ENCODE data around the gene ADAMTSL3.
A peak's percentile ranks its signal among the peaks of the same experiment; 100 is the strongest.

ADAMTSL3 gene

DNA sequence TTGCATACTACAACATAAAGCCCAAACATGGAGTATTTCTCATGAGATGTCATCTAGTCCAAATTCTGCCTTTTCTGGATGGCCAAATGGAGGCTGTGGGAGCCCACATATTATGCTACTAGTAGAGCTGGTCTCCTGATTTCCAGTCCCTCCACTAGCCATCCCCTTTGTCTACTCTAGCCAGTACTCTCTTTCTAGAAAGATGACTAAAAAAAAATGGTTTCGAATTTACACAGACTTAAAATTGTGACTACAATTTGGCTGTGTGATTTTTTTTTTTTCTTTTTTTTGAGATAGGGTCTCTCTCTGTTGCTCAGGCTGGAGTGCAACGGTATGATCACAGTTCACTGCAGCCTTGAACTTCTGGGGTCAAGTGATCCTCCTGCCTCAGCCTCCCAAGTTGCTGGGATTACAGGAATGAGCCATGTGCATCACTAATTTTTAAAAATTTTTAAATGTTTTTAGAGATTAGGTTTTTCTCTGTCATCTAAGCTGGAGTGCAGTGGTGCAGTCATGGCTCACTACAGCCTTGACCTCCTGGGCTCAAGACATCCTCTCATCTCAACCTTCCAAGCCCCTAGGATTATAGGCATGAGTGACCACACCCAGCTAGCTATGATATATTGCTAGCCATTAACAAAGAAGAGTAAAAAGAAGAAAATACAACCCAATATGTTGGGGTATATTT lies 273.9 kb downstream of the ADAMTSL3 start:
- in situ Hi-C loops (cut with MboI; ENCODE audit: low sequenced_read_pairs, unreplicated experiment), result no loop called here
- DNase-seq (ENCODE audit: low spot score), result no peak
- TF ChIP-seq, protein P1, sequence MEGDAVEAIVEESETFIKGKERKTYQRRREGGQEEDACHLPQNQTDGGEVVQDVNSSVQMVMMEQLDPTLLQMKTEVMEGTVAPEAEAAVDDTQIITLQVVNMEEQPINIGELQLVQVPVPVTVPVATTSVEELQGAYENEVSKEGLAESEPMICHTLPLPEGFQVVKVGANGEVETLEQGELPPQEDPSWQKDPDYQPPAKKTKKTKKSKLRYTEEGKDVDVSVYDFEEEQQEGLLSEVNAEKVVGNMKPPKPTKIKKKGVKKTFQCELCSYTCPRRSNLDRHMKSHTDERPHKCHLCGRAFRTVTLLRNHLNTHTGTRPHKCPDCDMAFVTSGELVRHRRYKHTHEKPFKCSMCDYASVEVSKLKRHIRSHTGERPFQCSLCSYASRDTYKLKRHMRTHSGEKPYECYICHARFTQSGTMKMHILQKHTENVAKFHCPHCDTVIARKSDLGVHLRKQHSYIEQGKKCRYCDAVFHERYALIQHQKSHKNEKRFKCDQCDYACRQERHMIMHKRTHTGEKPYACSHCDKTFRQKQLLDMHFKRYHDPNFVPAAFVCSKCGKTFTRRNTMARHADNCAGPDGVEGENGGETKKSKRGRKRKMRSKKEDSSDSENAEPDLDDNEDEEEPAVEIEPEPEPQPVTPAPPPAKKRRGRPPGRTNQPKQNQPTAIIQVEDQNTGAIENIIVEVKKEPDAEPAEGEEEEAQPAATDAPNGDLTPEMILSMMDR (IDR thresholded peaks at IDR 0.05; ENCODE audit: borderline replicate concordance, control extremely low read depth, extremely low read depth, insufficient read depth, missing control alignments), result no peak

DNA sequence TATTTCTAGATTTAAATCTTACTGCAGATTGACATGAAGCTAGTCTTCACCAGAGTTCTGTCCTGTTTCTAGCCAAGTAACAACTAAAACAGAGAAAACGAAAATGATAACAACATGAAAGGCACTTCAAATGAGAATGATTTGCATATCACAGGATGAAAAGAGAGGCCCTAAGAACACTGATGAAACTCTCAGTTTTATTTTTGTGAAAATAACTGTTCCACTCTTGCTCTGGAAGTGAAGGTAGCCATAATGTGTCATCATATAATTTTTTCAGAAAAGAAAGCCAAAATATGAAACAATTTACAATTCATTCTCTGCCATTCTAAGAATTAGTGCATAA lies 274.4 kb downstream of the ADAMTSL3 start:
- peak; percentile 40 for DNase-seq (ENCODE audit: low spot score)
- TF ChIP-seq, protein P1 (IDR thresholded peaks at IDR 0.05; ENCODE audit: borderline replicate concordance, control extremely low read depth, extremely low read depth, insufficient read depth, missing control alignments), result no peak
- in situ Hi-C loops (cut with MboI; ENCODE audit: low sequenced_read_pairs, unreplicated experiment), result no loop called here

DNA sequence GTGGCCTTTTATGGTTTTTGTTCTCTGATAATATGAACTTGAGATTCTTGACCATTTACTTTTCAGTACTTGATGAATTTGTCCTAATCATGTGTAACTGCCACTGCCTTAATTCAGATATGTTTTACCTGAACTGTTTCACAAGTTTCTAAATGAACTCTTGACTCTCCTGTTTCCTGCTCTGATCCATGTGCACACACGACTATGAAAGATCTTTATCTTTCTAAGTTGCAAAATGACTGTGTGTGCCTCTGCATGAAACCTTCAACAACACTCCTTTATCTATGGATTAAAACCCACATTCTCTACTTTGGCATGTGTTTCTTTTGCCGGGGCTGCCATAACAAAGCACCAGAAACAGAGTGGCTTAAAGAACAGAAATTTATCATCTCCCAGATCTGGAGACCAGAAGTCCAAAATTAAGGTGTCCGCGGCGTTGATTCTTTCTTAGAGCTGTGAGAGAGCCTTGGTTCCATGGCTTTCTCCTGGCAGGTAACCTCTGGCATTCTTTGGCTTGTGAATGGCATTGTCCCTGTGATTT lies 275.0 kb downstream of the ADAMTSL3 start:
- in situ Hi-C loops (cut with MboI; ENCODE audit: low sequenced_read_pairs, unreplicated experiment), result no loop called here
- no peak for DNase-seq (ENCODE audit: low spot score)
- TF ChIP-seq, protein P1 (IDR thresholded peaks at IDR 0.05; ENCODE audit: borderline replicate concordance, control extremely low read depth, extremely low read depth, insufficient read depth, missing control alignments), result no peak

DNA sequence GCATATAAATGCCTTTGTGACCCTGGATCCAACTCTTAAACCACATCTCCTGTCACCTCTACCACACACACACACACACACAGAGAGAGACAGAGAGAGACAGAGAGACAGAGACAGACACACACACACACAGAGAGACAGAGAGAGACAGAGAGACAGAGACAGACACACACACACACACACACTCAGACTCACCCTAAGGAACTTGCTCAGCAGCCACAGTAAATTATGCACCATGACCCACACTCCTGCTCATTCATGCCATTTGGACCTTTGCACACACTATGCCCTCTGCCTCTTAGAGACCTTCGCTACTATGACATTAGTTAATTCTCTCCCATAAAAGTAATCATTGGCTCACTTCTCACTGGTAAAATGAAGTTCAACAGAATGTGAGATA lies 275.7 kb downstream of the ADAMTSL3 start:
- in situ Hi-C loops (cut with MboI; ENCODE audit: low sequenced_read_pairs, unreplicated experiment), result no loop called here
- no peak for DNase-seq (ENCODE audit: low spot score)
- TF ChIP-seq, protein P1 (IDR thresholded peaks at IDR 0.05; ENCODE audit: borderline replicate concordance, control extremely low read depth, extremely low read depth, insufficient read depth, missing control alignments), result no peak

DNA sequence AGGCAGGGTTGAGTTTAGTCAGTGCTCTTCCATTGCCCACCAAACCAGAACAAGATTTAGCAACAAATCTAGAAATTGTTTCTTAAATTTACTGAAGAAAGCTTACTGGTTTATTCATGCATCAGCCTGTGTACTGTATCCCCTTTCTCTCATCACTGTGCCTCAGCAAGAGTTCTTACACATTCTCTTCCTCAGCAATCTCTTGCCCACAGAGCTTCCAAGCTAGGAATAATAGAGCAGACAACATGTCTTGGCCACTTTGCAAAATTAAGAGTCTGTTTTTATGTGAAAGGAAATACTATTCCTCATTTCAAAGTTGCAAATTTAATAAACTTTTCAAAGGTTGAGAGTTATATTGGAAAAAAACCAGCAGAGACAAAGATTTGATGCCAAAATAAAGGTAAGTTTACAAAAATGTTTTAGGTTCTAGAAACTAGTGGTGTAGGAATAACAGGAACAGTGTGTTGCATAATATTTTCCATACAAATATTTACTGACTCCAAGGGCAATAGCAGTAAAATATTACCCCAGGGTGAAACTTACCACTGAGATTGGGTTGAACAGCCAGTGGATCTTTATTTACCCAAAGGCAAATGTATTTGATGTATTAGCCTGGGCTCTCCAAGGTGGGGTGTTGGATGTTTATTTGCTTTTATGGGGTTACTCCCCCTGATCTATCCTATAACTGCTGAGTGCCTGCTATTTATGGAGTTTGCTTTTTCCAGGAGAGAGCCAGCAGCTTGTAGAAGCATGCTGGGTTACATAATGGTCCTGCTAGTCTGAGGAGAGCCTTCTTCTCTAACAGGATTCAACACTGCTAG lies 276.7 kb downstream of the ADAMTSL3 start:
- TF ChIP-seq, protein P1 (IDR thresholded peaks at IDR 0.05; ENCODE audit: borderline replicate concordance, control extremely low read depth, extremely low read depth, insufficient read depth, missing control alignments), result no peak
- DNase-seq (ENCODE audit: low spot score), result no peak
- in situ Hi-C loops (cut with MboI; ENCODE audit: low sequenced_read_pairs, unreplicated experiment), result no loop called here

DNA sequence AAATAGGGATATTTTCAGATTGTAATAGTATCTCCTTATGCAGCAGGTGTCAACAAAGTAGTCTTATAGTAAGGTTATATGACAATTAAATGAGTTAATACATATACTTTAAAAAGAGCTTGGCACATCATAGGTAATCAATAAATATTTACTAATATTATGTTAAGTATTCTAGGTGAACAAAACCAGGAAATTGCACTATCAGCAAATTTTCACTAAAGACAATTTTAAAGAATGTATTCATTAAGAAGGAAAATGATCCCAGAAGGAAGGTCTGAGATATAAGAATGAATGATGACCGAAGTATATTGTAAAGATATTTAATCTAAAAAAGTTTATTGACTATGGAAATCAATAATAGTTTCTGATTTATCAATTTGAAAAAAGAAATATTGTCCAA lies 281.9 kb downstream of the ADAMTSL3 start:
- TF ChIP-seq, protein P1 (IDR thresholded peaks at IDR 0.05; ENCODE audit: borderline replicate concordance, control extremely low read depth, extremely low read depth, insufficient read depth, missing control alignments), result no peak
- no peak for DNase-seq (ENCODE audit: low spot score)
- in situ Hi-C loops (cut with MboI; ENCODE audit: low sequenced_read_pairs, unreplicated experiment), result no loop called here

Data from GM13976 (cell line).